HG03025 (cell line): Measurements from ENCODE around the gene TCAF2.
"Not testable (repeated sequence)": the region's sequence is repeated elsewhere in the genome, so short reads cannot be mapped to it uniquely, and the experiment has no call there.

ENCODE experiments used
- ATAC-seq: cut with Tn5 transposase; IDR thresholded peaks from one replicate; pipeline ENCODE4 v1.9.1; 2021; ENCODE audit warnings: mild to moderate bottlenecking, moderate library complexity; ENCODE audit not compliant: unreplicated experiment, low FRiP score

The TCAF2 gene

GRCh38 chr7:143620646-143621045 is at the start of gene TCAF2:
Gene TCAF2, plus strand, starts transcription at chr7:143620974.
- peak; percentile 84 for ATAC-seq

- ATAC-seq = not testable (repeated sequence)
These were observed 49.3 kb upstream of the TCAF2 start, which contains the start of gene CTAGE15 for GRCh38 chr7:143571501-143571900. Gene CTAGE15, plus strand, starts transcription at chr7:143571801. Its CDS starts 17 bp downstream, at chr7:143571818.

- not testable (repeated sequence) for ATAC-seq
These were observed 32.6 kb upstream of the TCAF2 start for GRCh38 chr7:143588183-143588582.

GRCh38 chr7:143589897-143590296 is 30.9 kb upstream of the TCAF2 start:
- not testable (repeated sequence) for ATAC-seq

GRCh38 chr7:143598086-143598485 is 22.7 kb upstream of the TCAF2 start:
- ATAC-seq = not testable (repeated sequence)

- ATAC-seq = not testable (repeated sequence)
These were observed 17.2 kb upstream of the TCAF2 start for GRCh38 chr7:143603549-143603948.

GRCh38 chr7:143606088-143606487 is 14.7 kb upstream of the TCAF2 start:
- ATAC-seq = not testable (repeated sequence)

- not testable (repeated sequence) for ATAC-seq
These were observed 5.2 kb upstream of the TCAF2 start for GRCh38 chr7:143615545-143615944.

- not testable (repeated sequence) for ATAC-seq
These were observed 3.6 kb upstream of the TCAF2 start for GRCh38 chr7:143617204-143617603.

- ATAC-seq = peak; percentile 33
These were observed 716 bp upstream of the TCAF2 start for GRCh38 chr7:143620058-143620457.

GRCh38 chr7:143621175-143621574 is 401 bp downstream of the TCAF2 start:
- ATAC-seq = peak; percentile 35

- ATAC-seq = peak; percentile 12
These were observed 1.4 kb downstream of the TCAF2 start for GRCh38 chr7:143622130-143622529.

- ATAC-seq = not testable (repeated sequence)
These were observed 9.9 kb downstream of the TCAF2 start for GRCh38 chr7:143630653-143631052.

- ATAC-seq = not testable (repeated sequence)
These were observed 11.7 kb downstream of the TCAF2 start for GRCh38 chr7:143632506-143632905.

- ATAC-seq = not testable (repeated sequence)
These were observed 12.3 kb downstream of the TCAF2 start for GRCh38 chr7:143633013-143633618.

- not testable (repeated sequence) for ATAC-seq
These were observed 14.8 kb downstream of the TCAF2 start for GRCh38 chr7:143635364-143636240.

- ATAC-seq = not testable (repeated sequence)
These were observed 18.6 kb downstream of the TCAF2 start for GRCh38 chr7:143639372-143639771.

GRCh38 chr7:143640528-143641189 is 19.9 kb downstream of the TCAF2 start:
- not testable (repeated sequence) for ATAC-seq

GRCh38 chr7:143646598-143646997 is 25.8 kb downstream of the TCAF2 start:
- ATAC-seq = not testable (repeated sequence)

- not testable (repeated sequence) for ATAC-seq
These were observed 29.1 kb downstream of the TCAF2 start for GRCh38 chr7:143649902-143650301.

- not testable (repeated sequence) for ATAC-seq
These were observed 29.7 kb downstream of the TCAF2 start for GRCh38 chr7:143650447-143650846.
